Calu3 (cell line): Measurements from ENCODE around the gene CNRIP1. TPM values are rescaled to one million over a fixed set of nuclear protein-coding genes. Genes with fewer than 3 reads are reported as not detected.

Experiments used
- BruUV-seq: library from RNA; stranded (reverse); fragments of 400-500 nt; replicated peaks from 2 replicates; lab custom pipeline; 2021; lab: Mats Ljungman, UMichigan
- CTCF ChIA-PET: fragments of 300-600 bp; sonication (Branson Sonifier 250); formaldehyde crosslinking; loops from one replicate; lab custom pipeline; 2022; ENCODE audit warnings: antibody characterized with exemption; lab: Charles Lee
- DNase-seq: peaks from one replicate; pipeline ENCODE4 v3.0.0; 2022
- H3K27ac Mint-ChIP-seq: one replicate; pipeline ENCODE4 v1.8.0; 2022; ENCODE audit warnings: mixed read lengths; ENCODE audit not compliant: unreplicated experiment
- H3K27me3 Mint-ChIP-seq: one replicate; pipeline ENCODE4 v1.8.0; 2022; ENCODE audit warnings: mixed read lengths; ENCODE audit not compliant: unreplicated experiment
- H3K36me3 Mint-ChIP-seq: one replicate; pipeline ENCODE4 v1.8.0; 2022; ENCODE audit warnings: mild to moderate bottlenecking, moderate library complexity, mixed read lengths; ENCODE audit not compliant: insufficient read depth, unreplicated experiment
- H3K4me1 Mint-ChIP-seq: one replicate; pipeline ENCODE4 v1.8.0; 2022; ENCODE audit warnings: mild to moderate bottlenecking, low read depth, mixed read lengths; ENCODE audit not compliant: unreplicated experiment
- H3K4me3 Mint-ChIP-seq: one replicate; pipeline ENCODE4 v1.8.0; 2022; ENCODE audit warnings: mild to moderate bottlenecking, low read depth, moderate library complexity, mixed read lengths; ENCODE audit not compliant: unreplicated experiment
- H3K9me3 Mint-ChIP-seq: one replicate; pipeline ENCODE4 v1.8.0; 2022; ENCODE audit warnings: low read depth, mixed read lengths; ENCODE audit not compliant: unreplicated experiment
- CTCF ChIP-seq: fragments of 200-600 bp; IDR thresholded peaks from one replicate; pipeline ENCODE4 v1.8.0; 2022; ENCODE audit warnings: antibody characterized with exemption; ENCODE audit not compliant: unreplicated experiment
- intact Hi-C: fragments of 100-400 bp; cut with micrococcal nuclease; formaldehyde crosslinking; loops from one replicate; pipeline ENCODE4 v1.10.0; 2022; ENCODE audit not compliant: unreplicated experiment
- total RNA-seq: library from RNA; stranded (reverse); gene quantifications from 2 replicates; pipeline ENCODE4 v1.2.3, GENCODE V29; 2022

The CNRIP1 gene
- total RNA-seq, 1 experiment from 2014 or later: not detected

GRCh38 chr2:68251187-68251854 lies 68.4 kb downstream of the CNRIP1 start:
- peak; percentile 69 for TF ChIP-seq CTCF
- H3K27ac Mint-ChIP-seq: peak overlapping the region; percentile 93
- CTCF ChIA-PET: no interaction called here
- peak; percentile 75 for DNase-seq
- H3K36me3 Mint-ChIP-seq: peaks cover 39% of the 10 kb centered on the region
- H3K9me3 Mint-ChIP-seq: no peaks in the 10 kb centered on the region
- intact Hi-C loops: loop anchor here (2.0 kb wide), 1 partner anchor 95 kb away; the partner anchor contains the start of gene PNO1
- BruUV-seq: no TSS peak
- peaks cover 20% of the 10 kb centered on the region for H3K4me1 Mint-ChIP-seq
- peak overlapping the region; percentile 85 for H3K4me3 Mint-ChIP-seq
- H3K27me3 Mint-ChIP-seq: no peaks in the 10 kb centered on the region

- H3K4me3 Mint-ChIP-seq: peak overlapping the region; percentile 85
- H3K27me3 Mint-ChIP-seq: no peaks in the 10 kb centered on the region
- BruUV-seq: TSS peak; percentile 49
- peak overlapping the region; percentile 93 for H3K27ac Mint-ChIP-seq
- CTCF ChIA-PET: no interaction called here
- H3K9me3 Mint-ChIP-seq: no peaks in the 10 kb centered on the region
- TF ChIP-seq CTCF: no peak
- intact Hi-C loops: loop anchor here (2.0 kb wide), 1 partner anchor 94 kb away; the partner anchor contains the start of gene PNO1
- H3K36me3 Mint-ChIP-seq: peaks cover 39% of the 10 kb centered on the region
- peaks cover 20% of the 10 kb centered on the region for H3K4me1 Mint-ChIP-seq
- DNase-seq: no peak
Measured at GRCh38 chr2:68250652-68251186, 69.0 kb downstream of the CNRIP1 start.

- no peak for TF ChIP-seq CTCF
Measured at GRCh38 chr2:68250196-68250595, 69.6 kb downstream of the CNRIP1 start.

GRCh38 chr2:68248806-68249205 lies 70.9 kb downstream of the CNRIP1 start:
- Mint-ChIP-seq H3K36me3 (peaks cover 39% of the 10 kb centered on the region), H3K27me3 (no peaks in the 10 kb centered on the region), H3K4me1 (peaks cover 9% of the 10 kb centered on the region), H3K4me3 (no peak overlapping the region), H3K9me3 (no peaks in the 10 kb centered on the region), H3K27ac (no peak overlapping the region)
- intact Hi-C loops: no loop called here
- no peak for TF ChIP-seq CTCF
- CTCF ChIA-PET: interaction anchor here (0.7 kb wide), 1 partner anchor 34 kb away, joined by 6 read pairs; no protein-coding TSS in a partner anchor
- no TSS peak for BruUV-seq
- no peak for DNase-seq

More at GRCh38 chr2:68250196-68250595, 69.6 kb downstream of the CNRIP1 start:
- Mint-ChIP-seq H3K27me3 (no peaks in the 10 kb centered on the region), H3K4me3 (peak overlapping the region; percentile 85), H3K36me3 (peaks cover 39% of the 10 kb centered on the region), H3K27ac (peak overlapping the region; percentile 93), H3K9me3 (no peaks in the 10 kb centered on the region), H3K4me1 (peaks cover 20% of the 10 kb centered on the region)
- intact Hi-C loops: loop anchor here (2.0 kb wide), 1 partner anchor 93 kb away; the partner anchor contains the start of gene PNO1
- BruUV-seq: no TSS peak
- no peak for DNase-seq
- CTCF ChIA-PET: no interaction called here
